Stimulated activated CD4-positive, alpha-beta T cell treated with anti-CD3 and anti-CD28 coated beads, Interleukin-2, amount 100 ng/mL, for 4 hours (primary cell): ENCODE data around the gene BICC1.

Experiments used
- DNase-seq: peaks from one replicate; pipeline ENCODE4 v3.0.0-alpha.2; 2020; ENCODE audit warnings: low read depth

Gene BICC1

DNA sequence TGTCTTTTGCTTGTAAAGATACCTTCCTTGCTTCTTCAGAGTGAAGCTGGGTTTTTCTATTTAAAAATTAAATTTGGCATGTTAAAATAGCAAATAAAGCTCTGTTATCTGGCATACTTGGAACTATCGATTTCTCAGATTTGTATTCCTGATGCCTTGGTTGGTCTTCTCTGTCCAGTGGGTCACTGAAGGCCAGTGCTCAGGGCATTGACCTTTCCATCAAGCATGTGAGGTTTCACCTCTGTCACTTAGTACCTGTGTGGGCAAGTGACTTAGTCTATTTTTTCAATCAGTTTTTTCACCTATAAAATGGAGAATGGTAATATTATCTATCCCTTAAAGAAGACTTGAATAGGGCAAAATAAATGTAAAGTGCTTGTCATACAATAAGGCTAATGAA lies 311.3 kb downstream of the BICC1 start:
- no peak for DNase-seq

DNA sequence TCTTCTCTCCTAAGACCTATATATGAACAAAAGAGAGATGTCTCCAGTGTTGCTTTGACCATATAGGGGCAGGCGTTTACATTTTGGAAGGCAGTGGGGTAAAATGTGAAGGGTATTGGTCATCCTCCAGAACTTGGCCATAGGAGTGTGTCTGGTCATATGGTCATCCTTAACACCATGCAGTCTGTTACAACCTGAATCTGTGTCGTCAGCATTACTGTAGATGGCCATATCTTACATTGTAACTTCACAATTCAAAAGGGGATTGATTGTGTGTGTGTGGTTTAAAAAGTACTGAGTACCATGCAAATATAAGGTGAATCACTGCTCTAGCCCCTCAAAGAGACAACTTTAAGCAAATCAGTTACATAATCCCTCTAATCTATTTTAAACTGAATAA lies 311.7 kb downstream of the BICC1 start:
- DNase-seq, result no peak

DNA sequence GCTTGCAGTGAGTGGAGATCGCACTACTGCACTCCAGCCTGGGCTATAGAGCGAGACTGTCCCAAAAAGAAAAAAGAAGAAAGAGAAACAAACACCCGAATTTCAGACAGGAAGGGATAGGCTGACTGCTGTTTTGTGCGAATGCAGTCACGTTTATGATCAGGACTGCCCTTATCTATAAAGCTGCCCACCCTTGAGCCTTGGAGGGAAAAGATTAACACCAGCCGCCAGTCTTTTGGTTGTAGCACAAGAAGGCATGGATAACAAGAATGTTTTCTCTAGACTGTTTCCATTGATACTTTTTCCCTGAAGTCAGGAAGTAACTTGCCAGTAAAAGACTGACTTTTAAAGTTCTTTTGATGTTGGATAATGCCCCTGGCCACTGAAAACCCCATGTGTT lies 314.0 kb downstream of the BICC1 start:
- no peak for DNase-seq

DNA sequence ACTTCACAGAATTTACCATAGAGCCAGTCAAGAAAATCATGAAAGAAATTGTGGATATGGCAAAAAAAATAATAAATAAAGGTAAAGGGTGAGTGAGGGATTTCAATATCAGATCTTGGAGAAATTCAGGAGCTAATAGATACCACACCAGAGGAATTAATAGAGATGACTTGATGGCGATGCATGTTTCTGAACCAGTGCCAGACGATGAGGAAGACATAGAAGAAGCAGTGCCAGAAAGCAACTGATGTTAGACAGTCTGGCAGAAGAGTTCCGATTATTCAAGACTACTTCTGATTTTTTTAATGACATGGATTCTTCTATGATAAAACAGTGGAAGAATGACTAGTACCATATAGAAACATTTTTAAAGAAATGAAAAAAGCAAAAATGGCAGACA lies 314.7 kb downstream of the BICC1 start:
- no peak for DNase-seq

- DNase-seq, result no peak
Observed at GRCh38 chr10:58829839-58830238, 317.2 kb downstream of the BICC1 start.

- DNase-seq, result no peak
Observed at GRCh38 chr10:58830697-58831096, 318.0 kb downstream of the BICC1 start.

GRCh38 chr10:58833771-58834561 lies 321.3 kb downstream of the BICC1 start:
- no peak for DNase-seq

DNA sequence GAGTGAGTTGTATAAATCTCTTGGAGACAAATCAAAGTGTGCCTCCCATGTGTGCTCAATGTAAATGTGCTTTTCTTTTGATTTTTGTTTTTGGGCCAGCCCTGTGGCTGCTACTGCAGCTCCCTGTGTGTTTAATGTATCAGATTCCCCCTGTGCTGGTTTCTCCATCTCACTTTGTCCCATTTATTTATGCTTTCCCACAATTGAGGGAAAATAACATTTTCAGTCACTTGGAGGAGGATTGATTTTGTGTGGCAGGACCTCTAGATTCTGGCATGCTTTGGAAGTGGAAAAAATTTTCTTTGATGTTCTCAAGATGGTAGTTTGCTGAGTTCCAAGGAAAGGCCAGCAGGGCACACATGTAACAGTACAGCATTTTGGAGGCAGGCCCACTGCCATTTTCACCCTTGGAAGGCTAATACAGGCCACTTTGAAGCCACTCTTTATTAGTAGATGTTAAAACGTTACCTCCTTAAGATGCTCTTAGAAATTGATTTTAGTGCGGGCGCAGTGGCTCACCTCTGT lies 323.6 kb downstream of the BICC1 start:
- no peak for DNase-seq

- DNase-seq, result no peak
Observed at GRCh38 chr10:58836991-58837575, 324.4 kb downstream of the BICC1 start.

DNA sequence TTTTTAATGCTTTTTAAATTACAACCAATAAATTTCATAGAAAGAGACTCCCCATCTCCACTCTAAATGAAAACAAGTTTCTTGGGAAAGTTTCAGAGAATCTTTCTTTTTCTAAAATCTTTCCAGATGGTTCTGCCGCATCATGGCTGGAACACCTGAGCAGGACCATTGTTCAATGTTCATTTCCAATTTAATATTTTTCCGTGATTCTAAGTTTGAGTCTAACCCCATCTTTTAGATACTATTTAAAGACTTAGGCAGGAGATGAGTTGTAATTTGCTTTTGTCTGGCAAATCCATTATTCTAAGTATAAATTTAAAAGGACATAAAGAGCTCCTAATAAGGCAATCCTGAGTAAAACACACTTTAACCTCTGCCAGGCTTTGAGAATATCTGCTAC lies 325.2 kb downstream of the BICC1 start:
- DNase-seq, result no peak

DNA sequence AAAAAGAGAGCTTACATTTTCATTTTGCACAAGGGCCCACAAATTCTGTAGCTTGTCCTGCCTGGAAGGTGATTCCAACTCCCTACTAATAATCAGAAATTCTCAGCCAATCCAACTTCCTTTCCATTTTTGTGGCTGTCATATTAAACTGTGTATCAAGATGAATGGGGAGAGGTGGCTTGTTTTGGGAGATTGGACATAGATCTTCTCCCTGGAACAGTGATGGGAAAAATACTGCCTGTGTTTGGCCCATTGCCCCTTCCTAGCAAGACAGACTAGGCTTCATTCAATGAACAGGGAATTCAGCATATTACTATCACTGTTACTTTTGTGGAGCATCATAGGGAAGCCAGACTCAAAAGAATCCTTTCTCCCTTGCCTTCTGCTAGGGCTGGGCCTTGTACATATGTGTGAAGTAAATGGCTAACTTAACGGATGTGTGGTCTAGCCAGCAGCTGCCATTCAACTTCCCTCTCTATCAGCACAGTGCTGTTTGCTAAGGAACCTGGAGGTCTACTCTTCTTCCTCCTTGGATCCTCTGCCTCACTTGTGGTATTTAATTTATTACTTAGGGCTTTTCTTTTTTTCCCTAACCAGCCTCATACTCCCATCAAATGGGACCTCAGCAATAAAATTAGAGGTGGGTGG lies 326.0 kb downstream of the BICC1 start:
- DNase-seq, result no peak

DNA sequence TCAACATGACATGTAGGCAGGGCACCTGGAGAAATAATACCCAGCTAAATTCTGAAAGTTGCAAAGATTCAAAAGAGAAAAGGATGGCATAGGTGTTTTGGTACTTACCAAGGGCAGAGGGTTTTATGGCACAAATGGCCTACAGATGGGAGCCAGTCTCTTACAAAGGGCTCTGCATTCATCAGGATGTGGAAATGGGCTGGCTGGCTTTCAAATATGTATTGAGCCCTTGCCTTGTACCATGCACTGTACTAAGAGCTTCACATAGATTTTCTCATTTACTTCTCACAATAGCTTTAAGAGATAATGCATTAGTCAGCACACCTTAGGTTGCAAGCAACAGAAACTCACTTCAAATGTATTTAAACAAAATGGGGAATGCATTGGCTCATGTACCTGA lies 327.1 kb downstream of the BICC1 start:
- DNase-seq, result no peak

DNA sequence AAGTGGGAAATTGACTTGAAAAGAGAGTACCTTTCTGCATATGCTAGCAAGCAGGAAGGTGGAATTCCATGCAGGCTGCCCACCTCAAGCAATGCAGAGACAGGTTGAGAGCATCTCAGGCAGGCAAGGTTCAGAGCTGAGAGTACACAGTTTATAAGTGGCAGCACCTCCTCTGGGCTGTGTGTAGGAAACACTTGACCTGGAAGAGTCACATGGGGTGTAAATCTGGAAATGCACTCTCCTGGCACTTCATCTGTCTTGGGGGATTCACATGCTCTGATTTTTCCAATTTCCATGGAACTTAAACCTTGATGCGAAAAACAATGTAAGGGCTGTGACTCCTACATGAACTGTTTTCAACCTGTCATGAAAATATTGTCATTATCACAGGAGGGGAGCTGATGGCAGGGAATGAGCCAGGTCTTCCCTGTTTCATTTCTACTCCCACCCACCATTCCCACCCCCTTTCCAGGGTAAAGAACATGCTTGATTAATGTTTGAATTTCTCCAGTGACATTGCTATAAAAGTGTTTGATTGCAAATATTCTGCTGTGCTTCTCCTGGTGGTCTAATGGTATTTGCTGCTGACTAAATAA lies 328.3 kb downstream of the BICC1 start:
- no peak for DNase-seq

GRCh38 chr10:58842860-58843376 lies 330.2 kb downstream of the BICC1 start:
- DNase-seq, result no peak

- DNase-seq, result no peak
Observed at GRCh38 chr10:58843760-58844159, 331.1 kb downstream of the BICC1 start.

DNA sequence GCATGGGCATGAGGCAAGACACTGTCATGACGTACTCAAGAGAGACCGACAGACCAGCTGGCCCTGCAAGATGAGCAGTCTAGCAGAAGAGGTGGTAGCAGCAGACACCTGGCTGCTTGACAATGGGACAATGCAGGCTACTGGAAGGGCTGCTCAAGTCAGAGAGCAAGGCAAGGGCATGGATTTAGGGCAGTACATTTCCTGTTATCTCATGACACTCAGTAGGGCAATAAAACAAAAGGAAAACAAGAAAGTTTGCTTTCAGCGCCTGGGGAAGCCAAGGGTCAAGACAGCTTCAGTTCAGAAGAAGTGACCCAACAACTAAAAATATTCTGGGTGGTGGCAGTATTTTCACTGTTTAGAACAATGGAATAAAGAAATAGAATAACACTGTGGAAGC lies 332.0 kb downstream of the BICC1 start:
- DNase-seq, result no peak

DNA sequence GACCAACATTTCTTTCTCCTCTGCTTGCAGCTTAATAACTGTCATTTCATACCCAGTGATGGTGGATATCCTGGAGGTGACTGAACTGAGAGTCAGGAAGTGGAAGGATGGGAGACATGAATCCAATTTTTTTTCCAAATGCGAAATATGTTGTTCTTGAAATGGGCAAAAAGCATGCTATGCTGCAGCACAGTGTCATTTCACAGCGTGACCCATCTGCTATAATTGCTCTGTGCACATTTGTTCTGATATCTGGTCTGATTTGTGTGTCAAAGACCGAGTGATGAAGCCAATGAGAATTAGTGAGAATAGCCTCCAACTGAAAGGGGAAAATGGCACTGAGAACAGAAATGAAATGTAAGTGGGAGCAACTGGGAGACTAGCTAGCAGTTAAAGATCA lies 334.2 kb downstream of the BICC1 start:
- DNase-seq, result no peak

GRCh38 chr10:58851606-58852005 lies 338.9 kb downstream of the BICC1 start:
- DNase-seq, result no peak

DNA sequence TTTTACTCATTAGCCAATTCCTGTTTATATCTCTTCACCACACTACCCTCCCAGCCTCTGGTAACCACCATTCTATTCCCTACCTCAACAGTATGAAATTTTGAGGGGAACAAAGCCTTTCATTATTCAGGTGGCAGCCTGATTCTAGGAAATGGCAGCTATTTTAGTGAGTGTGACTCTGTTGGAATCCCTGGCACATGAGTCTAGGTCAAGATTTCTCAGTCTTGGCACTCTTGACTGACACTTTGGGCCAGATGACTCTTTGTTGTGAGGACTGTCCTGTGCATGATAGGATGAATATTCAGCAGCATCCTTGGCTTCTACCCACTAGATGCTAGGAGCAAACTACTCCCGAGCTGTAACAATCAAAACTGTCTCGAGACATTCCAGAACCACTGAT lies 341.0 kb downstream of the BICC1 start:
- DNase-seq, result no peak

- DNase-seq, result no peak
Observed at GRCh38 chr10:58854811-58855210, 342.1 kb downstream of the BICC1 start.

GRCh38 chr10:58856508-58857240 lies 344.0 kb downstream of the BICC1 start:
- DNase-seq, result no peak

- DNase-seq, result no peak
Observed at GRCh38 chr10:58857251-58857805, 344.7 kb downstream of the BICC1 start.
